Caco-2 (cell line): ENCODE measurements around the gene HLX. TPM values are rescaled to one million over a fixed set of nuclear protein-coding genes. Genes with fewer than 3 reads are reported as not detected.

ENCODE experiments used
- BruUV-seq: library from RNA; stranded (reverse); fragments of 400-500 nt; replicated peaks from 2 replicates; lab custom pipeline; 2021; lab: Mats Ljungman, UMichigan
- CTCF ChIA-PET: fragments of 300-600 bp; sonication (Branson Sonifier 250); formaldehyde crosslinking; loops from one replicate; lab custom pipeline; 2022; ENCODE audit warnings: antibody characterized with exemption; lab: Charles Lee
- POLR2A ChIA-PET: fragments of 300-600 bp; sonication (Branson Sonifier 250); formaldehyde crosslinking; loops from one replicate; lab custom pipeline; 2022; ENCODE audit warnings: antibody characterized with exemption; lab: Charles Lee
- DNase-seq, 2 experiments: peaks; one replicate each; pipeline versions ENCODE4 v3.0.0 to v3.0.0-alpha.2; 2020 to 2022
- H3K27me3 ChIP-seq: replicated peaks from 2 replicates; pipeline ENCODE4 v1.6.0; 2011; ENCODE audit warnings: low read length; ENCODE audit not compliant: control insufficient read depth, insufficient read depth
- H3K36me3 ChIP-seq: 2 replicates; pipeline ENCODE4 v1.5.1; 2011; ENCODE audit warnings: low read length; ENCODE audit not compliant: control insufficient read depth, insufficient read depth
- H3K4me1 ChIP-seq: fragments of 250-450 bp; sonication (Bioruptor Pico); 2 replicates; pipeline ENCODE4 v1.5.1; 2020; ENCODE audit warnings: mild to moderate bottlenecking
- H3K4me3 ChIP-seq: 2 replicates; pipeline ENCODE4 v1.5.1; 2011; ENCODE audit warnings: low read depth, mild to moderate bottlenecking, control low read depth, low read length
- H3K9me3 ChIP-seq: fragments of 250-450 bp; sonication (Bioruptor Pico); 2 replicates; pipeline ENCODE4 v1.5.1; 2020; ENCODE audit warnings: mild to moderate bottlenecking, moderate library complexity
- H3K27ac Mint-ChIP-seq: one replicate; pipeline ENCODE4 v1.8.0; 2022; ENCODE audit warnings: mixed read lengths; ENCODE audit not compliant: unreplicated experiment
- H3K27me3 Mint-ChIP-seq: one replicate; pipeline ENCODE4 v1.8.0; 2022; ENCODE audit warnings: mixed read lengths; ENCODE audit not compliant: insufficient read depth, unreplicated experiment
- H3K36me3 Mint-ChIP-seq: one replicate; pipeline ENCODE4 v1.8.0; 2022; ENCODE audit warnings: mild to moderate bottlenecking, mixed read lengths; ENCODE audit not compliant: insufficient read depth, unreplicated experiment
- H3K4me1 Mint-ChIP-seq: one replicate; pipeline ENCODE4 v1.8.0; 2022; ENCODE audit warnings: low read depth, mixed read lengths; ENCODE audit not compliant: unreplicated experiment
- H3K4me3 Mint-ChIP-seq: one replicate; pipeline ENCODE4 v1.8.0; 2022; ENCODE audit warnings: mild to moderate bottlenecking, moderate library complexity, mixed read lengths; ENCODE audit not compliant: unreplicated experiment
- H3K9me3 Mint-ChIP-seq: one replicate; pipeline ENCODE4 v1.8.0; 2022; ENCODE audit warnings: mixed read lengths; ENCODE audit not compliant: unreplicated experiment
- intact Hi-C: fragments of 100-400 bp; cut with micrococcal nuclease; formaldehyde crosslinking; loops from one replicate; pipeline ENCODE4 v1.10.0; 2022; ENCODE audit not compliant: unreplicated experiment
- total RNA-seq: library from RNA; stranded (reverse); gene quantifications from 2 replicates; pipeline ENCODE4 v1.2.3, GENCODE V29; 2022
- TF ChIP-seq, protein P1 (sequence below), 2 experiments: fragments of 200-600 bp in 1 of 2; IDR thresholded peaks; 1 replicate in 1 of 2; 2 replicates in 1 of 2; pipeline versions ENCODE4 v1.5.1 to v1.8.0; 2011 to 2022; ENCODE audit warnings: antibody characterized with exemption in 1 of 2, control low read depth in 1 of 2, inconsistent platforms in 1 of 2, low read depth in 1 of 2, low read length in 1 of 2, mild to moderate bottlenecking in 1 of 2, moderate library complexity in 1 of 2; ENCODE audit not compliant: insufficient read depth in 1 of 2, severe bottlenecking in 1 of 2, unreplicated experiment in 1 of 2

Gene HLX
- total RNA-seq, 1 experiment from 2014 or later: not detected

GRCh38 chr1:220876511-220877376 is 2.5 kb upstream of the HLX start:
- Mint-ChIP-seq H3K4me3 (no peak overlapping the region), H3K36me3 (no peaks in the 10 kb centered on the region), H3K9me3 (no peaks in the 10 kb centered on the region), H3K27me3 (peaks cover 24% of the 10 kb centered on the region), H3K4me1 (no peaks in the 10 kb centered on the region), H3K27ac (no peak overlapping the region)
- CTCF ChIA-PET: no interaction called here
- no TSS peak for BruUV-seq
- Histone ChIP-seq H3K36me3 (no peaks in the 10 kb centered on the region), H3K4me1 (peaks cover 5% of the 10 kb centered on the region), H3K4me3 (no peak overlapping the region), H3K27me3 (peaks cover 1% of the 10 kb centered on the region; the same call in 1 of the 2 replicates), H3K9me3 (no peaks in the 10 kb centered on the region)
- no peak for DNase-seq
- POLR2A ChIA-PET: no interaction called here
- TF ChIP-seq, protein P1, sequence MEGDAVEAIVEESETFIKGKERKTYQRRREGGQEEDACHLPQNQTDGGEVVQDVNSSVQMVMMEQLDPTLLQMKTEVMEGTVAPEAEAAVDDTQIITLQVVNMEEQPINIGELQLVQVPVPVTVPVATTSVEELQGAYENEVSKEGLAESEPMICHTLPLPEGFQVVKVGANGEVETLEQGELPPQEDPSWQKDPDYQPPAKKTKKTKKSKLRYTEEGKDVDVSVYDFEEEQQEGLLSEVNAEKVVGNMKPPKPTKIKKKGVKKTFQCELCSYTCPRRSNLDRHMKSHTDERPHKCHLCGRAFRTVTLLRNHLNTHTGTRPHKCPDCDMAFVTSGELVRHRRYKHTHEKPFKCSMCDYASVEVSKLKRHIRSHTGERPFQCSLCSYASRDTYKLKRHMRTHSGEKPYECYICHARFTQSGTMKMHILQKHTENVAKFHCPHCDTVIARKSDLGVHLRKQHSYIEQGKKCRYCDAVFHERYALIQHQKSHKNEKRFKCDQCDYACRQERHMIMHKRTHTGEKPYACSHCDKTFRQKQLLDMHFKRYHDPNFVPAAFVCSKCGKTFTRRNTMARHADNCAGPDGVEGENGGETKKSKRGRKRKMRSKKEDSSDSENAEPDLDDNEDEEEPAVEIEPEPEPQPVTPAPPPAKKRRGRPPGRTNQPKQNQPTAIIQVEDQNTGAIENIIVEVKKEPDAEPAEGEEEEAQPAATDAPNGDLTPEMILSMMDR (IDR thresholded peaks at IDR 0.05; ENCODE audit: insufficient read depth in 1 of 2, low read depth in 1 of 2, low read length in 1 of 2, severe bottlenecking in 1 of 2, unreplicated experiment in 1 of 2): no peak
- intact Hi-C loops: loop anchor here (10.0 kb wide), 1 partner anchor 168 kb away; no protein-coding TSS in a partner anchor

DNA sequence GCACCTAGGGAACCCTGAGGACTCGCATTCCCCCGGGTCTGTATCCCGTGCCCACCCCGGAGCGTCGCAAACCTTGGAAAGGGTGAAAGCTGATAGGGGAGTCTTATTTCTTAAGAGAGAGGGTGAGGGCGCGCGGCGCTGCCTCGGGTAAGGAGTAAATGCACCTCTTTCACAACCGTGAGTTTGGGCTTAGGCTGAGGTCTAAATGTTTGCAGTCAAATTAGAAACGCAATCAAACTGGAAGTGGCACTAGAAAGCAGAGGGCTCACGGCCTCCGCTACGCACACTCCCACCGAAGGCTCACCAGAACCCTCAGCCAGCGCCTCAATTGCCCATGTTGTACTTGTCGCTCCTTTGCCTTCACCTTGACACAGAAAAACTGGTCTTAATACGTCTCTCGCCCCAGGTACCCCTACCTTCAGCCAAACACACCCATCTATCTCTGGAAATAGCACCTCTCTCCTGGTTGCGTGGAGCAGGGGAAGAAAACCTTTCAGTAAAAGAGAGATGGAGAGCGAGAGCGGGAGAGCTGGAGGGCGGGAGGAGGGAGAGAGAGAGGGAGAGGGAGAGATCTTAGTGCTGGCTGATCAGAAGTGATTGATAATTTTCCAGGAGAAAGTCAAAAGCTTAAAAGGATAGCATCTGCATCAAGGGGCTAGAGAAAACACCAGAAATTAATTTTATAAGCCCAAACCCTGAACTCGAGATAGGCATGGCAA is 1.7 kb upstream of the HLX start:
- H3K36me3 Mint-ChIP-seq: no peaks in the 10 kb centered on the region
- H3K4me1 ChIP-seq: peaks cover 5% of the 10 kb centered on the region
- TF ChIP-seq, protein P1 (IDR thresholded peaks at IDR 0.05; ENCODE audit: insufficient read depth in 1 of 2, low read depth in 1 of 2, low read length in 1 of 2, severe bottlenecking in 1 of 2, unreplicated experiment in 1 of 2): no peak
- H3K4me3 ChIP-seq: no peak overlapping the region
- H3K36me3 ChIP-seq: no peaks in the 10 kb centered on the region
- DNase-seq: no peak
- no peaks in the 10 kb centered on the region for H3K4me1 Mint-ChIP-seq
- intact Hi-C loops: loop anchor here (10.0 kb wide), 1 partner anchor 167 kb away; no protein-coding TSS in a partner anchor
- no peak overlapping the region for H3K4me3 Mint-ChIP-seq
- CTCF ChIA-PET: no interaction called here
- no TSS peak for BruUV-seq
- H3K9me3 Mint-ChIP-seq: no peaks in the 10 kb centered on the region
- peaks cover 1% of the 10 kb centered on the region; the same call in 1 of the 2 replicates for H3K27me3 ChIP-seq
- no peaks in the 10 kb centered on the region for H3K9me3 ChIP-seq
- POLR2A ChIA-PET: no interaction called here
- no peak overlapping the region for H3K27ac Mint-ChIP-seq
- H3K27me3 Mint-ChIP-seq: peaks cover 24% of the 10 kb centered on the region
